ENCODE results near the gene SLITRK5.

DNA sequence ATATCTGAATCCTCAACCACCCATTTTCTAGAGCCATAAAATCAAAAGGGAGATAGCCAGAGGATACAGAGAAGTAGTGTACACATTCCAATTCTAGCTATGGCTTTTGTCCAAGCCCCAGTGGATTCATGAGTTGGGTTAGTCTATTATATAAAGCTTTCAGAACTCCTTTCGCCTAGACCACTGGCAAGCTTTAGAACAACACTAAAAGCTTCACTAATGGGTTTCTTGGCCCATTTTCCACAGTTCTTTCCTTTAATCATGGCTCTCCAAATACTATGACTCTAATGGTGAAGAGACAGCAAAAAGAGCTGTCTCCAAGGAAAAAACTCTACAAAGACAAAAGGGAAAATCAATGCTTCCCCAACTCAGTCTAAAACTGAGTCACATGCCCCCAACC lies 48.2 kb upstream of the SLITRK5 start:
- TF ChIP-seq POLR2AphosphoS5 (IDR thresholded peaks at IDR 0.05; ENCODE audit: low read depth, low read length) (no peak), POLR2A (IDR thresholded peaks at IDR 0.05; ENCODE audit: low read depth, low read length) (no peak), TAF1 (IDR thresholded peaks at IDR 0.05; ENCODE audit: borderline replicate concordance, low read depth, low read length) (no peak)
